HG02610 (cell line): ENCODE results near the gene RGPD4.

Source experiments
- ATAC-seq: cut with Tn5 transposase; IDR thresholded peaks from one replicate; pipeline ENCODE4 v1.9.1; 2021; ENCODE audit warnings: mild to moderate bottlenecking, moderate library complexity; ENCODE audit not compliant: unreplicated experiment

Gene RGPD4

DNA sequence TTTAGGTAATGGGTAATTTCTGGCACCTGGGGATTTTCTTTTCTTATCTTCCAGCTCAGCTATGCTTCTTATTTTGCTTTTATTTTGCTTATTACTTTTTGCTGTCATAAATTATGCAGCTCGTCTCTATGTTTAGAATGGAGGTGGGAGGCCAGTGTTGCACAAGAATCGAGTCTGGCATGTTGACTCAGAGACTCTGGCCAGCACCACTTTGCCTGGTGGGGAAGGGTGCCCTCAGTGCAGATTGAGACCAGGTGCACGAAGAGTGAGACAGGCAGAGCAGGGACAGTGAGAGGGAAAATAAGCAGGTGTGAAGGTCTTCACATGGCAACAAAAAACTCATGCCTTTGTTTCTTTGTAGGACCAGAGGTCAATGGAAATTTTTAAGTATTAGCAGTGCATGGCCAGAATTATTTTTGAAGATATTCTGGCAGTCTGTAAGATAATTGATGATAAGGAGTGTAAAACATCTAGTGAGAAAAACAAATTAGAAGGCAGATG is 100.4 kb downstream of the RGPD4 start:
- ATAC-seq: no peak

DNA sequence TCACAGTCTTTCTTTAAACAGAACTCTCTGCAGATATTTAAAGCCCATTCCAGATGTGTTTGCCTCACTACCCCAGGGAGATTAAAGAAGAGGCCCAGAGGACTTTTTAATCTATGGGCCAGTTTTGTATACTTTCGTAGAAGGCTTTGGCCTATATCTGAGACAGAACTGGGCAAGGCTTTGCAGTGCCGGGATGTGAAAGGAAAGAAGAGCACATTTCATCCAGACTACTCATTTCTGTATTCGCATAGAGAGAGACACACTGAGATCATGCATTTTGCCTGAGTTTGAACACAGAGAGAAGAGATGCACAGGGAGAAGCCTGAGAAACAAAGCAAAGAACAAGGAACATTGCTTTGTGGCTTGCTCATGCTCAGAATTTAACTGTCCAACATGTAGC is 104.7 kb downstream of the RGPD4 start:
- ATAC-seq: no peak

DNA sequence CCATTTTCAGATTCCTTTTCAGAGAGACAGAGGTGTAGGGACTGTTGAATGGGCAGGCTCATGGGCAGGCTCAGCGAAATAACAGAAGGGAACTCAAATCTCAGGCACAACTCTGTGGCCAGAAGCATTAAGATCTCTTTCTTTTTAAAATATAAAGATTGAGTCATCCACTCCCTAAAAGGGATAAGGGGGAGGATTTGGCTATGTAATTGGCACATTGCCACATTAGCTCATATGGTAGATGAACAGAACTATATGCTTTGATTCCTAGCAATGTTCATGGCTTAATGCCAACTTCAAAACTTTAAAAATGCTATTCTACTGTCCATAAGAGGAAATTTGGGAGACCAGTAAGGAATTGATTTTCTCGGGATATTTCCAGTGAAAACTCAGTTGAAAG is 105.8 kb downstream of the RGPD4 start:
- no peak for ATAC-seq

DNA sequence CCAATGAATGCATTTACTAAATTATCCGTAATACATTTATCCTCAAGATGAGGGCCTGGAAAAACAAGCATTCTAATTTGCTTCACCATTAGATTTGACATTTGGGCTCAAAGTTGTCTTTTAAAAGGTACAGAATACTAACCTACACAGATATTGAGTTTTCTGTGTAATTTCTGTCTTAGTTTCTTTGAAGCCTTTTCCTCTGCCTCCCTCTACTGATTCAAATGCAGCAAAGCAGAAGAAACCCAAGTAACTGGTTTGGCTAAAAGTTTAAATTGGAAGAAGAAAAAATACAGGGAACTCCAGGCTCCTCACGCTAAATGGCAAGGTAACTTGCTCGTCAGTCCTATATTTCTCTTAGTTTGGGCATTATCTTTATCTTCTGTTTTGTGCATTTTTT is 106.3 kb downstream of the RGPD4 start:
- ATAC-seq: no peak

DNA sequence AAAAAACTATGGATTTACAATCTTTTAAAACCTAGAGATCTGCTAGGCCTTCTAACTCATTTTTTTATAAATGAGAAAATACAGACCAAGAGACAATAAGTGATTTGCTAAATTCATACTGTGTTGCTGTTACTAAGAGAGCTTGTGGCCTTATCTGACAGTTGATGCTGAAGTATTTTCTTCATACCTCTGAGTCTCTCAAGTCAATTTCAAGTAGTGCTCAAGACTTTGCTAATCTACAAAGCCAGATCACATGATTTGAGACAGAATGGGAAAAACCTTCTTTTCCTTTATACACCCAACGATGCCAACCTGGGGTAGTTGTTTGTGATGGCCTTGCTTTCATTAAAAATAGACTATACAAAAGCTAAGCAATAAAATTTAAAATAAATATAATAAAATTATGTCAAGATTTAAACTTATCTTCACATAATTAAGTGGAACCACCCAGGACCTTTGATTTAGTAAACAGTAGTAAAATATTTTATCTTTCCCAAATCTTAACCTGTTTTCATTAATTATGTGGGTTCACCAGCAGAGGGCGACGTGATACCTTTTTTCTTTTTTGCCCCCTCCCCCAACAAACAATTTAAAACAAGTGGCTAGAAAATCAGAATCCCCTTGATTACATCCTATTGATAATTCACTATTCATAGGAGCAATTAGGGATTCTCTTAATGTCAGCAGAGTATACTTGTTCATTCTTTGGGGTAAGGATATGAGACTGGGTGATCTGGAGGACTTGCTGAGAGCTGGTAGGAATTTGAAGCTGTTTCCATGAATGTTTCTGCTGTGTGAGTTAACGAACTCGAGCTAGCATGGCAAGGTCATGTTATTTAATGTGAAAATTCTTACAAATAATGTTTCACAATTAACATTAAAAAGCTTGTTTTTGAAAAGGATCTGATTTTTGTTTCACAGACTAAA is 110.0 kb downstream of the RGPD4 start:
- ATAC-seq: no peak
